Measurements from ENCODE around the gene NTM.
"Not testable (repeated sequence)": the region's sequence is repeated elsewhere in the genome, so short reads cannot be mapped to it uniquely, and the experiment has no call there.

The NTM gene

DNA sequence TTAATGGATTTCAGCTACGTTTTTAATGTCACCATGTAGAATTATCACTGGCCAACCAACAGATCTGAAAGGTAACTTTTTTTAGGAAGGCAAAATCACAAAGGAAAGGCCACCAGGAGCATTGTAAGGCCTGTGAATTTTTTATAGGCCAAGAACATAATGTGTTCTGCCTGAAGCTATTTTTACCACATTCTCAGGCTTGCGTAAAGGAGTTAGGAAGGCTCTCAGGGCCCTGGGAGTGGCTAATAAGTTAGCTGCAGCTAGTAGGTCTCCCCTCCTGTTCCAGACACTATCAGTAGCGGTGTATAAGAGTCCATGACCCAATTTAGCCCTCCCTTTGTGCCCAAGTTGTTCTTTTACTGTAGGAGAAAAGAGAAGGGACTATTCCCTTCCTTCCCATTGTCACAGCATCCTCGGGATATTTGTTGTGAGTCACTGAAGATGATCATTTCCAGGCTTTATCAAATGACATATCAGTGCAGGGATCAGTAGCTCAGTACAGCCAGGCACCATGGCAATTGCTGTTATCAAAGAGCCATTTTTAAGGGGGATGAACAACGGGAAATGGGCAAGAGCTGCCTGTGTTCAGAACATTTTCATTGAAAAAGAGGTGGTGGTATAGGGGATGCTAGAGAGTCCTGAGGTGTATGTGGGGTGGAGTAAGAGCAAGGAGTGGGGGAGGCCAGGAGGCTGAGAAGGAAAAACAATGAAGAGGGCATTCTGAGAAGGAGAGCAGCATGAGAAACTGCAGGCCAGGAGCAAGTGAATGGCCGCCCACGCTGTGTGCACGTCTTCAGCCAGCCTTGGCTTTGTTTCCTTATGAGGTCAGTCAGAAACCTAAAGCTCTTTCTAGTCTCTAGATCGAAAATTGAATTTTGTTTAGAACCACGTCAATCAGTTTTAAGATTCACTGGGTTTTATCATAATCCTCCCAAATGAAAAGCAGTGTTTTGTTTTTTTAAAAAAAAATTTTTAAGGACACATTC is 940.3 kb downstream of the NTM start:
- no peak for DNase-seq

DNA sequence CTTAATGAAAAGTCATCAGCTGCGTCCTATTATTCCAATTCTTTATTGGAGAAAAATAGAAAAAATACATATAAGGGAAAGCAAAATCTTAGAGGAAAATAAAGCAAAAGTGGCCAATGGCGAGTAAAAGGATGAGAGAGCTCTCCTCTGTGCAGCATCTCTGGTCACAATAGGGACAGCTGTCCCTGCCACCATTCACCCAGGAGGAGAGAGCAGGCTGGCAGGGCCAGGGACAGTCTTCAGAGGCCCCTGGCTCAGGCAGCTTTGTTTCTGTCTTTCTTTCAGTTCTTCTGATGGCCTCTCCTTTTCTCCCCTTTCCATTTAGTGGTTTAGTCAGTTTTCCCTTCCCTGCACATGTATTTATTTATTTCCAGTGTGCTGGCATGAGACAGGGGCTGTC is 941.3 kb downstream of the NTM start:
- DNase-seq, result no peak

DNA sequence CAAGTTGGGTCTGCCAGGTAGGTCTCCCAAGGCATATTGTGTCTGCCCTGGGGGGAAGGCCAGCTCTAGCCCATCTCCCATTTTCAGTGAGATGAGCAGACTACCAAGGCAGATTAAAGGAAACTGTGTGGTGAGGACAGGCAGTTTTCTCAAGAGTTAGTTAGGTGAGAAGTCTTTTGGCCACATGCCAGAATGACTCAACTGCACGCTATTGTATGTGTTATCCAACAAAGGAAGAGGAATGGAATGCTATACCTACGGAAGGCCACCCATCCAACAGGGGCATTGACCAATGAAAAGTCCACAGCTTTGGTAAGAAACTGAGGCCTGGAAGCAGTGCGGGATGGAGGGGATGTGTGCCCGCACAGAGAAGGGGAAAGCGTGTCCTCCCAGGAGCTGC is 941.7 kb downstream of the NTM start:
- DNase-seq, result no peak

DNA sequence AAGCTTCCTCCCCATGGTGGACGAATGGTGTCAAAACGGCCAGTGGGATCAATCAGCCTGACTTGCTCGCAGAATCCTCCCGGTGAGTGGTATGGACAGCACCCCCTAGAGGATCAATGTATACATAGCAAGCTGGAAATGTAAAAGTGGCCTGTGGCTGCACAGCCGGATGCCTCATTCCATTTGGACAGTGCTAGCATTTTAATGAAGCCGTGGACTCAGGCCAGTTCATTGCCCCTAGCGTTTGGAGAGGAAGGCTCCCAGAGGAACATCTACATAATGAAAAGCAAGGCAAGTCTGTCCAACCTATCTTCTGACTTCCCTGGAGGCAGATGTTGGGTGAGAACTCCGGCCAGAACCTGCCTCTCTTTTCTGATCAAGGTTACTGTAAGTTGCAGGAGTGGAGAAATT is 942.3 kb downstream of the NTM start:
- no peak for DNase-seq

DNA sequence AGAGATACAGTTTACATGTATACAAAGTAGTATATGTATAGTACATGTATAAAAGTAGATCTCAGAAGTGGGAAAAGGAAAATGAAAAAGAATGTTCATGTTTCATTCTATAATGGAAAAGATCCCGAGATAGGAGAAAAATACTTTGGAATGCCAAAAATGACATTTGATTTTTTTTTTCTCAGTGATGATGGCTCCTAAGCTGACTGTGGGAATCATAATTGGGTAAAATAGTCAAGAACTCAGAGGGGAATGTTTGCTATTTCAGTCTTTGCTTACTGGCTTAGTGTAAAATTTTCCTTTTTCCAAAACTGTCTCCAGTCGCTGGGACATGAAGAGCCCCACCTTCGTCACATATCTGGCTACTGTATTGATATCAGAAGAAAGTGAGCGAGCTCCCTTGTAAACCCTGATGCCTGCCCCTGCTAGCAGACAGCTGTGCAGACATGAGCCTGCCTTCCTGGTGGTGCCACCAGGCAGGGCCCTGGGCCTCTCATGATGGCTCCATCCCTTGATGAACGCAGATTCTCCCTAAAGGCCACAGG is 944.6 kb downstream of the NTM start:
- DNase-seq, result no peak

DNA sequence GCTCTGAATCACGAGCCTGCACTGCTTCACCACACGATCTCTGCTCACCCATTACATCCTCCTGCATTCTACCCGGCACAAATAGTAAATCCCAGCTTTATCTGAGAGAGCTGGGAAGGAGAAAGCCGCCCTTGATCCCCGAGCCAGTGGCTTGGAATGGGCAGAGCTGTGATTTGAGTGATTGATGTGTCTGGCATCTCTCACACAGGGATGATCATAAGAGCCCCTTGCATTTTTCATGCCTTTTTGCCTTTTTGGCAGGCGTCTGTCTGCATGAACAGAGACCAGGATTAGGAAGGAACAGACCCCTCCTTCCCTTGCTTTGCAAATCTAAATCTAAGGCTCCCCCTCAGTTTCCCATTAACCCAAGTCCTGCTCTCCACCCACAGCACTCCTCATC is 945.3 kb downstream of the NTM start:
- no peak for DNase-seq

DNA sequence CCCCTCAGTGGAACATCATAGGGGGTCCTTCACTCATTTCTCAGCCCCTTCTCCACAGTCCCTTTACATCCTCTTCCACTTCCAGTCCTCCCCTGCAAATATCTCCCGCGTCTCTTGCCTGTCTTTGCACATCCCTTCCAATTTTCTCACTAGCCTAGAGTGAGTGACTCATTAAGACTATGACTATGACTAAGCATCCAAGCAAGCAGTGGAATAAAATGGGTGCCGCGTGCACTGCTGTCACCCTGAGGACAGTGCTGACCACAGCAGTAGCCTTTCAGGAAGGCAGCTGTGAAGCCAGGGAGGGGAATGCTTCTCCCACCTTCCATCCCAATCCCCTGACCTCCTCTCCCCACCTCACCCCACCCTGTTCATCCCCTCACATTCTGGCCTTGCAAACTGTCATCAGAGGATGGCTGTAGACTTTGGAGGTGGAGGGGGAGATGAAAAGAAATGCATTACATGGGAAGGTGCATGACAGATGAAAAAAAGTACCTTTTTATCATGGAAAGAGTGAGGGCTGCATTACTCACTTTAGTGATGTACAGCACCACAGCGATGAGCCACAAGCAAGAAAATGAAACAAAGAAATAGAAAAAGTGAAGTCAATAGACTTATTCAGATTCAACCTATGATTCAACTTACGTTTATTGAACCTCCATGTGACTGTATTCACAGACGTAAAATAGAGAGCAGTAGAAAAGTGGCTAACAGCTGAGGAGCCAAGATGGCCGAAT is 948.2 kb downstream of the NTM start:
- no peak for DNase-seq

DNA sequence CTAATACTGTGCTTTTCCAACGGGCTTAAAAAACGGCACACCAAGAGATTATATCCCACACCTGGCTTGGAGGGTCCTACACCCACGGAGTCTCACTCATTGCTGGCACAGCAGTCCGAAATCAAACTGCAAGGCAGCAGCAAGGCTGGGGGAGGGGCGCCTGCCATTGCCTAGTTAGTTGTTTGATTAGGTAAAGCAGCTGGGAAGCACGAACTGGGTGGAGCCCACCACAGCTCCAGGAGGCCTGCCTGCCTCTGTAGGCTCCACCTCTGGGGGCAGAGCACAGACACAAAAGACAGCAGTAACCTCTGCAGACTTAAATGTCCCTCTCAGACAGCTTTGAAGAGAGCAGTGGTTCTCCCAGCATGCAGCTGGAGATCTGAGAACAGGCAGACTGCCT is 949.0 kb downstream of the NTM start:
- not testable (repeated sequence) for DNase-seq

DNA sequence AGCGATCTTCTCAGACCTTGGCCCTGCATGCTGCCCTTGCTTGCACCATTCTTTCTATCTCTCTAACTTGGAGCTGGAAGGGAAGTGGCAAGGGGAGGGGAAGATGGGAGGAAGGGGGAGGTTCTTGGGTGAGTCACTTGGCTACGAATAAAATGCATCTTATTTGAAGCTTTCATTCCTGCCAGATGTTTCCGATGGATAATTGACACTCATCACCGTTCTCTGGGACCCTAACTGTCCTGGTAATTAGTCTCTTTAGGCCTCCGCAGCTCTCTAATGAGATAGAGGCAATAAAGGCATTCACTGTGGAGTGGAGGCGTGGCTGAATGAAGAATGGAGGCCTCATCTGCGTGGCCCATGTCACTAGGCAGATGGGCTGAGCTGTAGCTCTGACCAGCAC is 960.1 kb downstream of the NTM start:
- no peak for DNase-seq

DNA sequence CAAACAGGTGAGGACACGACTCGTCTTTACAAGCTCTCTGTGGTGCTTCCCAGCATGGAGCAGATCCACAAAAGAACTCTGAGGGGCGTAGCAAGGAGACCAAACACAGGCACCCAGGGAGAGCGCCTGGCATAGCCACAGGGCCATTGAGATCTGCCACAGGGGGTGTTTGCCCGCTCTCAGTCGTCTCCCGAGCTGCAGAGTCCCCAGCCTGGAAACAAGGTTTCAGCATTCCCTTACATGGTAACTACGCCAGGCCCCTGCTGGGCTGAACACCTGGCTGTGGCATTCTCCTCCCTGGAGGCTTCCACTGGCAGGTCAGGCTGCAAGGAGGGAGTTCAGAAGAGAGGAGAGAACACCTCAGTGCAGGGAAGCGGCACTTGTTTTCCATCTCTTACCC is 962.1 kb downstream of the NTM start:
- no peak for DNase-seq

DNA sequence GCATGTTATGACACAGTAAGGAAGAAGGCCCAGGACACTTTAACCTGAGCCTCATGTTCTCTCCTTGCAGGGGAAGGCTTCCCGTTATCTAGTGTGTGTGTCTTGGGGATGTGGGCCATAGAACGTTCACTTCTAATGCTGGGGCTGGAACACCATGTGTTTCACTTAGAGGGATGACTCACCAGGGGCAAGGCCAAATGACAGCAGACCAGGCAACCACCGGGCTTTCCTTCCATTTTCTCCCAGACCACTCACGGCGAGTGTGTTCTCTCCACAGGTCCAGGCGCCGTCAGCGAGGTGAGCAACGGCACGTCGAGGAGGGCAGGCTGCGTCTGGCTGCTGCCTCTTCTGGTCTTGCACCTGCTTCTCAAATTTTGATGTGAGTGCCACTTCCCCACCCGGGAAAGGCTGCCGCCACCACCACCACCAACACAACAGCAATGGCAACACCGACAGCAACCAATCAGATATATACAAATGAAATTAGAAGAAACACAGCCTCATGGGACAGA is 964.4 kb downstream of the NTM start:
- DNase-seq, result no peak

DNA sequence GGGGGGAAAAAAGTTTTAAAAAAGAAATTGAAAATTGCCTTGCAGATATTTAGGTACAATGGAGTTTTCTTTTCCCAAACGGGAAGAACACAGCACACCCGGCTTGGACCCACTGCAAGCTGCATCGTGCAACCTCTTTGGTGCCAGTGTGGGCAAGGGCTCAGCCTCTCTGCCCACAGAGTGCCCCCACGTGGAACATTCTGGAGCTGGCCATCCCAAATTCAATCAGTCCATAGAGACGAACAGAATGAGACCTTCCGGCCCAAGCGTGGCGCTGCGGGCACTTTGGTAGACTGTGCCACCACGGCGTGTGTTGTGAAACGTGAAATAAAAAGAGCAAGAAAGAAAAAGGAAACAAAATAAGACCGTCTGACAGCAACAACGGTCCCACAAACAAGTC is 964.9 kb downstream of the NTM start:
- DNase-seq, result no peak

DNA sequence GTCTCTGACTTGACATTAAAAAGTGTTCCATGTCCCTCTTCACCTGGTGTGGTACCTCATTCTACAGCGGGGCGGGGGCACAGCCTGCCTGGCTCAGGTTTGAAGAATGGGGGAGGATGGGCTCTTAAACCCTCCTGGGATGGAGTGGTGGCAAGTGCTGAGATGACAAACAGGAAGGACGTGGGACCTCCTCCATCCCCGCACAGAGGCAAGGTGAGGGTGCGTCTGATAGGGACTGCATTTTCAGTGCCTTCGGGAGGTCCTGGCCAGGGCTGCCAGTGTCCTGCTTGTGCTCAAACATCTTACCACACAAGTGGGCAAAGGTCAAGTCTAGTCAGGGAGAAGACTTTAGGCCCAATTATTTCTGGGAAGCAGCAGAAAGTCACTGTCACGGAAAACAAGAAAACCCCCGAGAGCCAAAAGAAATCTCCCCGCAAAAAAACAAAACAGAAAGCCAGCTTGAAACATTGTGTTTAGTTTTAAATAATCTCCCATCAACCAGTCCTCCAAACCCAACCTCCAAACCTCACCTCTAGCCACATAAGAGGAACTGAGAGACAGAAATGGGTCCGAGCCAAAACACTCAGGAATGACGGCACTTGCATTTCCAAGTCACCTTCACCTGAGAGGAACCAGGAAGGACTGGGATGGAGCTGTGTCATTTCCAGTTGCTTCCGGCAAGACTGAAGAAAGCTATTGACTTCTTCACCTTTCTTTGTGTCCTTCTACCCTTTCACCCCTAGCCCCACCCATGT is 966.5 kb downstream of the NTM start:
- no peak for DNase-seq

DNA sequence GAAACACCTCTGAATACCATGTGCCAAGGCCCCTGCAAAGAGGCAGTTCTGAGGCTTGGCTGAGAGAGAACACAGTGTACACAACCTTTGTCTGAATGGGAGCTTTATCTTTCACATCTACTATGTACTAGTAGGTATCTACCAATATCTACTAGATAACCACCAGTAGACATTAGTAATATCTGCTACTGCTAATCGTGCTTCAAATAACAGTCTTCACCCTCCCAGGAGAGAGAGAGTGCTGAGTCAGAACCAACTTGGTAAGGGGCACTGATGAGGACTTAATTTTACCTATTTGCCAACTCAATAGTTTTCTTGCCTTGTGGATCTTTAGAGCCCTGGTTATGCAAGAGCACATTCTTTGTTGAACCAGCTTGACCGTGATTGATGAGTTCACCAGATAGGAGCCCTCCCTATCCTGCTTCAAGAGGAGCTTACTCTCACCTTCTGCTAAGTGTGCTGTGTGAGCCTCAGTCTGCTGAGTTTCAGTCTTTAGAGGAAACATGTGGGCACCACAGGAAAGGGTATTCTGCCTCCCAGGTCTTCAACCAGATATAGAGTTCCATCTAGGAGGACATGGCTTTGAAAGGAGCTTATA is 967.5 kb downstream of the NTM start:
- DNase-seq, result no peak

DNA sequence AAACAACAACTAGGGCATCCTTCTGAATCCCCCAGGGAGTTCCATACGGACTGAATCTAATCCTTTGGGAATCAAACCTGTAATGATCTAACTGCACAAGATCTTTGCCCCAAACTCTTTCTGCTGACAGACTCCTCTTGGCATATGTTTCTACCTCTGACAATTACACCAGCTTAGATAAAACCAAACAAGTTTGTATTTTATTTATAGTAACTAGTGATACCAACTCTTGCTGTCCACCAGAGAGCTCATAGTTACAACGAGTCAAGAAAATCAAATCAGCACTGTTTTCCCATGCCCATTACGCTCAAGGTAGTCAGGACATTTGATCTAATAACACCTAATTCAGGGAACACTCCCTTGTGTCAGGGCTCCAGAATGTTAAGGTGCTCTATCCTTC is 972.0 kb downstream of the NTM start:
- no peak for DNase-seq

DNA sequence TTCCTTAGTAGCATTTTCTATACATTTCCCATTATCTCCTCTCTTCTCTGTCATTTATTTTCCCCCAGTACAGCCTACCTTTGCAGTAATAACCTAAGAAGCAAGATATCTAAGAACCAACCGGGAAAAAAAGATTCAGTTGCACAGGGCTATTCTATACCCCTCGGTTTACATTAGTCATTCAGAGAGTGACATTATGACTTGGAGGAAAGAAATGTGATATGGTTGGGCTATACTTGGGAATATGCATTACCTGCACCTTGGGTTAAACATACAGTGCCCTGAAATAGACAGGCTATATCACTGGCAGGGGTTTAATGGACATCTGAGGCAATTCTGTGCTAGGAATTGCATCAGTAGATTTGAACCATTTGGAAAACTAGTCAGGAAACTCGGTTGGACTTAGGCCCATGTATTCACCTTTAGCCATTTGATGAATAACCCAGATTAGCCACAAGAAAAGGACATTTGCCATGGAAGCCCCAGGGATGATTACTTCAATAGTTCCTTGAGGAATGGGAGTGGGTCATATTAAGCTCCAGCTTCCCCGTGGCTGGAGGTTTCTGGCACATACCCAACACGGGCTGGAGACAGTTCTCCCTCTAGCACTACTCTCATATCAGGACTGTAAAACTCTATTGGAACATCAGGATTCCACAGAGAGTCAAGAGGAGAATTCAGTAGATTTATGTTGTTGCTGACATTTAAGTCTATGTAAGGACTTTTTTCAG is 973.2 kb downstream of the NTM start:
- no peak for DNase-seq

DNA sequence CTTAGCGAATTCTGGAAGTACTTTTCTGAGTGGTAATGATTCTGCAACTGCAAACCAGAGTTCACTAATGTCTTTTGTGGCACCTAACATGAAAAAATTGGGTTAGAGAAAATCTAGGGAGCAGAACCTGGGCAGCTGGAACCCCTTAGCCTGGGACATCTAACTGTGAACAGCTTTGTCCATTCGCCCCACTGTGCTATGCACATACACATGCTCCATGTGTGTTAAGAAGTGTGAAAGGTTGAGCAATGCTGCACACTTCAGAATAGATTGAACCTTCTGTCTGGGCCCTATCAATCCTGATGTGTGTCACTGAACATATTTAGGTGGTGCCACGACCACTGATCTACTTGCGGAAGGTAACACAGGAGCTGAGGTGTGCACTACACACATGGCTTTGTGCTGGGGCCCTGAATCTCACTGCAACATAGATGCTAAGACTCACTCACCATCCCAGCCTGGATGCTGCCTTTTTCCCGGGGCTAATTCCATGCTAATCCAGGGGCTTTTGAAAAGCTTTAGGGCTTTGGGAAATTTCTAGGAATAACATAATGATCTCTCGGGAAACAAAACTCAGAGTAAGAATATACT is 976.2 kb downstream of the NTM start:
- DNase-seq, result no peak

DNA sequence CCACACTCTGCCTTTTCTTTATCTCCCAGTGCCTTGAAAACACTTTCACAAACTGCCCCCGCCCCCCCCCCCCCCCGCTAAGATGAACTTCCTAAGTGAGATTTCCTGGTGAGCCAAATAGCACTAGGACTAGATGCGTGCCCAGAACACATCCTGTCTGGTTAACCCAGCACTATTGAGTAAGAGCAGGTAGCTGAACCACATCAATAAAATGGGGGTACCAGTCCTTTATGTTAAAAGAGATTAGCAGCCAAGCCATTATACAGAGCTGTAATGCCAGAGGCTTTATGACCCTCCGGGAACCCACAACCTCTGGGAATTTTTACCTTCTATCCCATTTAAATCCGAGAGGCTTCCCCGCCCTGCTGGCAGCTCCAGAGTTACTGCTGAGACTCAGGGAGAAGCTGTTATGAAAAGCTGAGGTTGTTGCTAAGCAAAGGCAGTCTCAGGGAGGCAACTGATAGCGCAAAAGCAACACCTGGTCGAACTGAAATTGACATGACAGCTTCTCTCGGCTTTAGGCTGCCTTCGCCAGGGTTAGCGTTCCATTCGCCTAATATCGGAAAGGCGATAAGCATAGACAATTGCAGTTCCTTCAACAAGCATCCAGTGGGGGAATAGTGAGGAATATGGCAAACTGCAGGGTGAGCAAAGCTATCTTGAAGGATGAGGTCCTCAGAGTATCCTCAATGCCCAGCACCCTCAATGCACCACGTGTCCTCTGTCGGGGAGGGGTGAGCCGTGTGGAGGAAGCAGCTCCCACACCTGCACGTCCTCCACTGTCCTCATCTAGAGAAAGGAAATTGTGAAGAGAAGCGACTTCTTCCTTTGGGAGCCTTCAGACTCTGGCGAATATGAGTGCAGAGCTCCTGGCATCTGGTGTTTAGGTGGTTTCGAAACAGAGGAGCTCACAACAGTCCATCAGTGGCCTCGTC is 977.0 kb downstream of the NTM start:
- DNase-seq, result no peak

DNA sequence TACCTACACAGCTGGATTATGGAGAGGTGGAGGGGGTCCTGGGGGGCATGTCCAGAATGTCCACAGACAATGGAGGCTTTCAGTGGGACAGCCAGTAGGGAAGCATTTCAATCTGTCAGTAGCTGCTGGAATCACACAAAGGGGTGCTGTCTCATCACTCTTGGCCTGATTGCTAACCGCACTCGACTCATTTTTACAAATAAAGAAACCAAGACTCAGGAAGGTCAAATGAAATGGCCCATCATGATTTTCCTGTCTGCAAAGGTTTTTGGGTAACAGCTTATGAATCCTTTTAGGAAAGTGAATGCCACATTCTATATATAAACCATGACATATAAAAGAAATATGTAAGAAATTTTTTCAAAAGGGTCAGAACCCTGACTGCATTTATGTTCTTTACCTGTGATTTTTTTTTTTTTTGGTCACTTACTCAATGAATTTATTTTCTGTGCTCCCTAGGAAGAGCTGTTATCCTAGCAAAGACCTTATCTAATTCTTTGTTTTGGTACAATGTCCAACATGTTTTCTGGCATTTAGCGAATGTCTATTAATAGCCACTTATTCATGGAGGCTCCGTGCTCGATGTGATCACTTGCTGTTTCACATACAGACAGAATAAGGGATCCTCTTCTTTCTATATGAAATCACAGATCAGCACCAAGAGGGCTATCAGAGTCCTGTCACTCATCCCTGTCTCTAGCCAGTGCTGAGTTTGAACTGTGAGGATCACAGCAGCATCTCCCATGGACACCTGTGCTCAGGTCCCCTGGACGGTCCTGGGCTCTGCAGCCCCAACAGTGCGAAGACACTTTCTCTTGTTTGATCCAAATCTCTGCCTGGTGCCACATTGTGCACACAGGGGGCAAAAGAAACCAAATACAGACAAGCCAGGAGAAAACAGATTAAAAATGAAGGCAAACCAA is 979.7 kb downstream of the NTM start:
- DNase-seq, result no peak
